Naive thymus-derived CD4-positive, alpha-beta T cell (primary cell): ENCODE measurements around the gene PCARE. TPM values are rescaled to one million over a fixed set of nuclear protein-coding genes. Genes with fewer than 3 reads are reported as not detected.

Experiments
- ATAC-seq: fragments of 150-1000 bp; cut with Tn5 transposase; 2 replicates; pipeline ENCODE4 v1.10.0; 2021; ENCODE audit warnings: mild to moderate bottlenecking, moderate library complexity
- CTCF ChIA-PET: fragments of 350-600 bp; sonication (Branson Sonifier 250); formaldehyde crosslinking; loops from one replicate; lab custom pipeline; 2021; ENCODE audit warnings: antibody characterized with exemption; lab: Charles Lee
- POLR2A ChIA-PET: fragments of 350-600 bp; sonication (Branson Sonifier 250); formaldehyde crosslinking; loops from one replicate; lab custom pipeline; 2021; ENCODE audit warnings: antibody characterized with exemption, inconsistent platforms; lab: Charles Lee
- DNase-seq, 9 donors: peaks; one replicate each; pipeline versions ENCODE4 v3.0.0 to v3.0.0-alpha.2; 2020 to 2022; ENCODE audit warnings: mixed read lengths in 1 of 9
- H3K27ac ChIP-seq: one replicate; pipeline ENCODE4 v1.7.0; 2013; ENCODE audit warnings: mild to moderate bottlenecking, low read depth, low read length, moderate library complexity
- H3K27me3 ChIP-seq, 2 donors: one replicate each; pipeline ENCODE4 v1.7.0; 2013; ENCODE audit warnings: low read length in 2 of 2, mild to moderate bottlenecking in 2 of 2, moderate library complexity in 2 of 2; ENCODE audit not compliant: control insufficient read depth in 2 of 2, insufficient read depth in 2 of 2
- H3K36me3 ChIP-seq, 3 experiments: 1 replicate in 2 of 3; 2 replicates in 1 of 3; pipeline ENCODE4 v1.7.0; 2013; ENCODE audit warnings: low read length in 3 of 3, mild to moderate bottlenecking in 3 of 3, moderate library complexity in 1 of 3; ENCODE audit not compliant: insufficient read depth in 3 of 3, control insufficient read depth in 2 of 3
- H3K4me1 ChIP-seq, 2 donors: one replicate each; pipeline ENCODE4 v1.7.0; 2013; ENCODE audit warnings: low read length in 2 of 2, mild to moderate bottlenecking in 2 of 2, moderate library complexity in 1 of 2; ENCODE audit not compliant: control insufficient read depth in 2 of 2, insufficient read depth in 2 of 2
- H3K4me3 ChIP-seq: 2 replicates; pipeline ENCODE4 v1.7.0; 2013; ENCODE audit warnings: mild to moderate bottlenecking, low read length
- H3K9me3 ChIP-seq, 3 experiments: 1 replicate in 2 of 3; 2 replicates in 1 of 3; pipeline ENCODE4 v1.7.0; 2013; ENCODE audit warnings: low read length in 3 of 3; ENCODE audit not compliant: control insufficient read depth in 2 of 3
- H3K27ac Mint-ChIP-seq, 9 donors: one replicate each; pipeline ENCODE4 v1.8.0; 2020 to 2022; ENCODE audit warnings: mixed read lengths in 9 of 9, mild to moderate bottlenecking in 8 of 9, moderate library complexity in 5 of 9, inconsistent platforms in 2 of 9
- H3K27me3 Mint-ChIP-seq, 5 donors: one replicate each; pipeline ENCODE4 v1.8.0; 2021 to 2022; ENCODE audit warnings: mixed read lengths in 5 of 5, mild to moderate bottlenecking in 1 of 5
- H3K36me3 Mint-ChIP-seq, 5 donors: one replicate each; pipeline ENCODE4 v1.8.0; 2020 to 2022; ENCODE audit warnings: mixed read lengths in 5 of 5, mild to moderate bottlenecking in 3 of 5, inconsistent platforms in 1 of 5
- H3K4me1 Mint-ChIP-seq, 7 donors: one replicate each; pipeline ENCODE4 v1.8.0; 2020 to 2022; ENCODE audit warnings: mixed read lengths in 7 of 7, mild to moderate bottlenecking in 3 of 7, inconsistent platforms in 1 of 7
- H3K4me3 Mint-ChIP-seq, 10 donors: one replicate each; pipeline ENCODE4 v1.8.0; 2020 to 2022; ENCODE audit warnings: mild to moderate bottlenecking in 10 of 10, mixed read lengths in 10 of 10, moderate library complexity in 6 of 10, inconsistent platforms in 2 of 10
- H3K9me3 Mint-ChIP-seq, 11 donors: one replicate each; pipeline ENCODE4 v1.8.0; 2020 to 2022; ENCODE audit warnings: mixed read lengths in 11 of 11, mild to moderate bottlenecking in 4 of 11, inconsistent platforms in 1 of 11, moderate library complexity in 1 of 11
- intact Hi-C, 2 donors: fragments of 100-400 bp; cut with micrococcal nuclease; formaldehyde crosslinking; loops; one replicate each; pipeline ENCODE4 v1.15.1; 2023
- polyA plus RNA-seq, 2 donors: library from polyadenylated mRNA; unstranded; fragments of 300-500 nt; fragmentation: Illumina TruSeq; gene quantifications; one replicate each; pipeline ENCODE4 v1.2.3, GENCODE V29; 2021
- total RNA-seq, 6 experiments: library from RNA in 5 of 6; stranded (reverse) in 5 of 6; gene quantifications; 1 replicate in 5 of 6; 2 replicates in 1 of 6; pipeline ENCODE4 v1.2.3 and lab custom pipeline; 2021 to 2026

PCARE gene
- total and polyA plus RNA-seq, 7 experiments from 2014 or later, result not detected

DNA sequence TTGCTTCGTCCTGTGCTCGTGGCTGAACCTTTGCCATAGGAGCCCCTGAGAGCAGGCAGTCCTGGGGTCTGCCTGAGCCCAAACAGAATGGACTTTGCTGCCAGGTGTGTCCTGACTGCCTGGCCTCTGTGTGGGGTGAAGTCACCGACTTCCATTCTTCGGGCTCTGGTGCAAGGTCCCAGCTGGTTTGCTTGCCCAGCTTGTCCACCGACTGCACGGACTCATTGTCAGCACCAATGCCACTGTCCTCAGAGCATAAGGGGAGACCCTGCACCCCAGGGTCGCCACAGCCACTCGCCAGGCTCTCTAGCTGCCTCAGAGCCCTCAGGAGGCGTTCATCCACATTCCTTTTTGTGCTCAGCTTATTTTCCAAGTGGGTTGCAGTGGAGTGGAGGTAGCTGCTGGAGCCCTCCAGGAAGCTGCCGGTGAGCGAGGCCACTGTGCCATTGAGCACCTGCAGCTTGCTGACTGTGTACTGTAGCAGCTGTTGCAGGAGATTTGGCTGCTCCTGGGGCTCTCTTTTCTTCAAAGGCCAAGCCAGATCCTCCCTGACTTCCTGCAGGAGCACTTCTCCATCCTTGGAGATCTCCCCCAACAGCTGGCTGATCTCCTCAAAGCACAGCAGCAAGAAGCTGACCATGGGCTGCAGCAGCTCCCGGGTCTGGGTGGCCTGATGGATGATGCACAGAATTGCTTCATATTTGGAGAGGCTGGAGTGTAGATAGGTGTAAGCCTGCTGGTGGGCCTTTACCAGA is 1.2 kb downstream of the PCARE start:
- Histone ChIP-seq H3K4me3 (no peak overlapping the region), H3K9me3 (no peaks in the 10 kb centered on the region), H3K4me1 (no peaks in the 10 kb centered on the region), H3K27ac (no peak overlapping the region), H3K36me3 (no peaks in the 10 kb centered on the region), H3K27me3 (no peaks in the 10 kb centered on the region)
- no peaks in the 10 kb centered on the region for H3K27me3 Mint-ChIP-seq
- ATAC-seq, result no peak
- no peaks in the 10 kb centered on the region for H3K36me3 Mint-ChIP-seq
- no peak for DNase-seq
- no peak overlapping the region for H3K4me3 Mint-ChIP-seq
- no peak overlapping the region for H3K27ac Mint-ChIP-seq
- intact Hi-C loops, result no loop called here
- H3K4me1 Mint-ChIP-seq, result no peaks in the 10 kb centered on the region
- POLR2A ChIA-PET, result interaction anchor here (0.6 kb wide), 1 partner anchor 108 kb away, joined by 3 read pairs; no protein-coding TSS in a partner anchor
- CTCF ChIA-PET, result no interaction called here
- H3K9me3 Mint-ChIP-seq, result peaks cover 0 to 6% (median 0%) of the 10 kb centered on the region in 11 donors

DNA sequence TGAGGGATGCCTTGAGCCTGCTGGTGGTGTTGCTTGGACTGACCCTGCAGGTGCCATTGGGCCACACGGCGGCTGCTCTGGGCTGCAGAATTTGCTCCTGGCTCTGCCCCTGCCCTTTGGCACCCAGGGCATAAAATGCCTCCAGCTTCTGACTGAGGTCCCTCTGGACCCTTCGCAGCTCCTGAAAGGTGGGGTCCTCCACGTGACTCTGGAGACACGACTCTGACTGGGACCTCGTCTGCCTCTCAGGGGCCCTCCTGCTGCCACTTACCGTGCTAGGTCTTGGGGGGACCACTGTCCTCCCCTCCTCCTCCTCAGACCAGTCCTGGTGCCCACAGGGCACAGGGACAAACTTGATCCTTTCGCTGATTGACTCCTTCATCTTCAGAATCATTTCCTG is 2.1 kb downstream of the PCARE start:
- Mint-ChIP-seq H3K27me3 (no peaks in the 10 kb centered on the region), H3K4me3 (no peak overlapping the region), H3K9me3 (no peaks in the 10 kb centered on the region), H3K4me1 (no peaks in the 10 kb centered on the region), H3K36me3 (no peaks in the 10 kb centered on the region), H3K27ac (no peak overlapping the region)
- H3K4me3 ChIP-seq, result no peak overlapping the region
- H3K9me3 ChIP-seq, result no peaks in the 10 kb centered on the region
- H3K27ac ChIP-seq, result no peak overlapping the region
- no peaks in the 10 kb centered on the region for H3K4me1 ChIP-seq
- DNase-seq (no peak), ATAC-seq (no peak)
- ChIA-PET POLR2A (no interaction called here), CTCF (no interaction called here)
- intact Hi-C loops, result no loop called here
- H3K27me3 ChIP-seq, result no peaks in the 10 kb centered on the region
- no peaks in the 10 kb centered on the region for H3K36me3 ChIP-seq

DNA sequence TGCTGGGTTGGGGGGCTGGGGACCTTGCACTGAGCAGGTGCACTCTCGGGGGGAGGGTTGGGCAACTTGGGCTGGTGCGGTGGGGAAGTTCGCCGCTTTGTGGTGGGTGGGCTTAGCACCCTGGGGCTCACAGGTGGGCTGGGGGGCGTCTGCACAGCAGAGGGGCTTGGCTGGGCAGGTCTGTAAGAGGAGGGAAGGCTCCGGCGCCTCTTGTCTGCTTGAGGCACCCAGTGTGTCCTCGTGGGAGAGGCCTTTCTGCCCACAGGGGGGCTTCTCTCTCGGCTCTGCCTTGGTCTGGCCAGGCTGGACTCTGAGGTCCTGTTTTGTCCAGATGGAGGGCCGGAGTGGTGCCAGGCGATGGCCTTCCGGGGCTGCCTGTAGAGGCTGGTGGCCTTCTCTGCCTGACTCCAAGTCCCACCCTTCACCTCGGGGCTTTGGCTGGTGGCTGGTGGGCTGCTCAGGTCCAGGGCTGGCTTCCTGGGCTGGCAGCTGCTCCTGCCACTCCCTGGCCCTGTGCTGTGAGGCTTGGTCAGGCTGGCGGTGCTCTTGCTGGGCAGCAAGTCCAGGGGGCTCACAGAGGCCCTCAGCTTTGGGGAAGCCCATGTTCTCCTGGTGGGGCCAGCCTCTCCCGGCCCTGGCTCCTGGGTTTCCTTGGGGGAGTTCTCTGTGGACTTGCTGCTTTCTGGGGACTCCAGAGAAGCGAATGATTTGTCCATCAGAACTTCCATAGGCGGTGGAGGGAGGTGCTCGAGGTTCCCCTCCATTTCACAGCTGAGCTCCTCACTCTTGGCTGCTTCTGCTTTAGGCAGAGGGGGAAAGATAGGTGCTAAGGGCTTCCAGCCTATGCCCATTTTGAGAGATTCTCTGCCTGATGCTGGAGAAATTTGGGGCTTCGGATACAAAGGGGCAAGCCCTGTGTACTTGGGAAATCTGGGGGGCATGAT is 3.0 kb downstream of the PCARE start:
- Histone ChIP-seq H3K36me3 (no peaks in the 10 kb centered on the region), H3K27me3 (no peaks in the 10 kb centered on the region), H3K27ac (no peak overlapping the region), H3K9me3 (no peaks in the 10 kb centered on the region), H3K4me3 (no peak overlapping the region), H3K4me1 (no peaks in the 10 kb centered on the region)
- ATAC-seq (no peak), DNase-seq (no peak)
- ChIA-PET POLR2A (interaction anchor here (0.9 kb wide), 1 partner anchor 39 kb away, joined by 3 read pairs; no protein-coding TSS in a partner anchor), CTCF (no interaction called here)
- Mint-ChIP-seq H3K4me1 (no peaks in the 10 kb centered on the region), H3K36me3 (no peaks in the 10 kb centered on the region), H3K9me3 (no peaks in the 10 kb centered on the region), H3K27ac (no peak overlapping the region), H3K27me3 (no peaks in the 10 kb centered on the region), H3K4me3 (no peak overlapping the region)
- intact Hi-C loops, result no loop called here

DNA sequence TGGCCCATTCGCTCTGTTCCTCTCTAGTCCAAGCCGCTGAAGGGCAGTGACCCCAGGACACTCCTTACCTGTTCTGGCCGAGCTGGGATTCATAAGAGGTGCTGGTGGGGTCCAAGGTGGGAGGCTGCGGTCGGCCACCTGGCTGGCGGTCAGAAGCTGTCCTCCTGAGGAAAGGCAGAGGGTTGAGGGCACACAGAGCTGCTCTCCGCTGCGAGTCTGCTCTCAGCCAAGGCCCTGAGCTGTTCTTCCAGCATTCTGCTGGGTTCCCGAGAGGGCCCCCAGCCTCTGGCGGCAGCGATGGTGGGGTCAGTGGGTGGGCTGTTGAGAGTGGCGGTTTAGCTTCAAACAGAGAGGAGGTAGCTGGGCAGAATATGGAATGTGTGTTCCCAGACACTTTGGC is 3.8 kb downstream of the PCARE start:
- Histone ChIP-seq H3K4me3 (no peak overlapping the region), H3K27me3 (no peaks in the 10 kb centered on the region), H3K4me1 (no peaks in the 10 kb centered on the region), H3K9me3 (no peaks in the 10 kb centered on the region), H3K36me3 (no peaks in the 10 kb centered on the region), H3K27ac (no peak overlapping the region)
- POLR2A ChIA-PET, result no interaction called here
- no peak overlapping the region for H3K4me3 Mint-ChIP-seq
- ATAC-seq (no peak), DNase-seq (no peak)
- CTCF ChIA-PET, result no interaction called here
- H3K9me3 Mint-ChIP-seq, result no peaks in the 10 kb centered on the region
- no peaks in the 10 kb centered on the region for H3K36me3 Mint-ChIP-seq
- intact Hi-C loops, result no loop called here
- no peaks in the 10 kb centered on the region for H3K27me3 Mint-ChIP-seq
- no peaks in the 10 kb centered on the region for H3K4me1 Mint-ChIP-seq
- no peak overlapping the region for H3K27ac Mint-ChIP-seq

DNA sequence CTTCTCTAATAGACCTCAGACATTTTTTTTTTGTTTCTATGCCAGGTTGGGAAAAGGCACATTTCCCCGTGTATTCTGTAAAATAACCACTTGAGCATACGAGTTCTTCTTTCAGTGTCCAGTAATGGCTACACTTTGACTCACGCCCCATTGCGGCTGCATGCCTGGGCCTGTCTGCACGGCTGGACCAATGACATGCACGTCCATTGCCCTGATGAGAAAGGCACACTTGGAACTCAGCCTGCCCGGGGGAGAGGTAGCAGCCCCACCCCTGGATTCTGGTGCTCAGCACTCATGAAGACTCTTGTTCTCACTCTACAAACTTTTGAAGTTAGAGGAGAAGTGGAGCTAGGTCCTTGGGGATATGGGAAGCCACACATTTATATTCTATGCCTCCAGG is 5.8 kb downstream of the PCARE start:
- Histone ChIP-seq H3K4me1 (no peaks in the 10 kb centered on the region), H3K4me3 (no peak overlapping the region), H3K9me3 (no peaks in the 10 kb centered on the region), H3K27me3 (no peaks in the 10 kb centered on the region), H3K36me3 (no peaks in the 10 kb centered on the region), H3K27ac (no peak overlapping the region)
- DNase-seq (no peak), ATAC-seq (no peak)
- no peaks in the 10 kb centered on the region for H3K4me1 Mint-ChIP-seq
- intact Hi-C loops, result no loop called here
- no peaks in the 10 kb centered on the region for H3K9me3 Mint-ChIP-seq
- H3K4me3 Mint-ChIP-seq, result no peak overlapping the region
- H3K36me3 Mint-ChIP-seq, result no peaks in the 10 kb centered on the region
- ChIA-PET CTCF (no interaction called here), POLR2A (no interaction called here)
- no peaks in the 10 kb centered on the region for H3K27me3 Mint-ChIP-seq
- no peak overlapping the region for H3K27ac Mint-ChIP-seq

DNA sequence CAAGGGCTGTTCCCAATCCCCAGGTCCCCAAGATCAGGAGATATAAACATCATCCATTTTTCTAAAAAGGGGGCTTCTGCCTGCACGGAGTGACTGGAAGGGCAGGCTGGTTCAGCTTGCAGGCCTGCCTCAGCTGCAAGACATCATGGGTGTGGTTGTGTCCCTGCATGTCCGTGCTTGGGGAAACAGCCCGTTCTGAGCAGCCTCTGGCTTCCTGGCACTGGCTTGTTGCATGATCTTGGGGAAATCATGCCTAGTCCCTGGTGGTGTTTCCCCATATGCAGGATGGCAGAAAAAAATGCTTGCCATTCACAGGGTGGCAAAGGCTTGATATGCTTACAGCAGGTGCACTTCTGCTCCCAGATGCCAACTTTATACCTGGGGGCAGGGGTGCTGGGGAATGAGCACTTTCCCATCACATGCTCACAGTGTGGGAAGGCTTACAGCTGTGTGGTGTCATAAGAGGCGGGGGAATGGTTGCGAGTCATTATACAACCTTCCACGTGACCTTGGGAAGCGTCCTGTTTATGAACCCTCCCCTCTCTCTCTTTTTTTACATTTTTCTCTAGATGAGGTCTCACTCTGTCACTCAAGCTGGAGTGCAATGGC is 7.2 kb downstream of the PCARE start:
- Histone ChIP-seq H3K4me1 (no peaks in the 10 kb centered on the region), H3K9me3 (no peaks in the 10 kb centered on the region), H3K36me3 (no peaks in the 10 kb centered on the region), H3K4me3 (no peak overlapping the region), H3K27ac (no peak overlapping the region), H3K27me3 (no peaks in the 10 kb centered on the region)
- intact Hi-C loops, result no loop called here
- Mint-ChIP-seq H3K9me3 (no peaks in the 10 kb centered on the region), H3K4me1 (no peaks in the 10 kb centered on the region), H3K27ac (no peak overlapping the region), H3K36me3 (no peaks in the 10 kb centered on the region), H3K4me3 (no peak overlapping the region), H3K27me3 (no peaks in the 10 kb centered on the region)
- ATAC-seq (no peak), DNase-seq (no peak)
- POLR2A ChIA-PET, result no interaction called here
- CTCF ChIA-PET, result no interaction called here
